Activated T-helper 9 cell treated with anti-CD3 and anti-CD28 coated beads, Interleukin-2, amount 50 U/mL, for 16 hours (primary cell): ENCODE measurements around the gene FOXP1.

ENCODE experiments used
- DNase-seq: peaks from one replicate; pipeline ENCODE4 v3.0.0-alpha.2; 2020; ENCODE audit warnings: low read depth

Gene FOXP1

GRCh38 chr3:71057526-71057894 is 526.0 kb downstream of the FOXP1 start:
- no peak for DNase-seq

GRCh38 chr3:71056327-71056726 is 527.2 kb downstream of the FOXP1 start:
- no peak for DNase-seq

- no peak for DNase-seq
These were observed 528.1 kb downstream of the FOXP1 start for GRCh38 chr3:71055257-71056001.

GRCh38 chr3:71054312-71054711 is 529.2 kb downstream of the FOXP1 start:
- DNase-seq: no peak

- no peak for DNase-seq
These were observed 530.0 kb downstream of the FOXP1 start for GRCh38 chr3:71053495-71053894.

- DNase-seq: no peak
These were observed 530.8 kb downstream of the FOXP1 start for GRCh38 chr3:71052716-71053115.

GRCh38 chr3:71051893-71052687 is 531.4 kb downstream of the FOXP1 start:
- no peak for DNase-seq

GRCh38 chr3:71051259-71051595 is 532.3 kb downstream of the FOXP1 start:
- DNase-seq: no peak

- DNase-seq: no peak
These were observed 532.8 kb downstream of the FOXP1 start for GRCh38 chr3:71050538-71051258.

GRCh38 chr3:71050166-71050537 is 533.4 kb downstream of the FOXP1 start:
- no peak for DNase-seq

GRCh38 chr3:71048948-71049347 is 534.6 kb downstream of the FOXP1 start:
- no peak for DNase-seq

- DNase-seq: no peak
These were observed 535.7 kb downstream of the FOXP1 start for GRCh38 chr3:71047616-71048531.

GRCh38 chr3:71046791-71047190 is 536.7 kb downstream of the FOXP1 start:
- no peak for DNase-seq

GRCh38 chr3:71045917-71046282 is 537.6 kb downstream of the FOXP1 start:
- DNase-seq: no peak

GRCh38 chr3:71045212-71045916 is 538.2 kb downstream of the FOXP1 start:
- no peak for DNase-seq

GRCh38 chr3:71042759-71043158 is 540.8 kb downstream of the FOXP1 start:
- no peak for DNase-seq

- DNase-seq: no peak
These were observed 542.2 kb downstream of the FOXP1 start for GRCh38 chr3:71041371-71041770.

- DNase-seq: no peak
These were observed 544.2 kb downstream of the FOXP1 start for GRCh38 chr3:71039332-71039731.

- DNase-seq: no peak
These were observed 545.8 kb downstream of the FOXP1 start for GRCh38 chr3:71037775-71038174.

- DNase-seq: no peak
These were observed 547.6 kb downstream of the FOXP1 start for GRCh38 chr3:71035886-71036285.

- no peak for DNase-seq
These were observed 548.2 kb downstream of the FOXP1 start for GRCh38 chr3:71035314-71035713.
